ENCODE results near the gene GCSH.
"Not testable (repeated sequence)": the region's sequence is repeated elsewhere in the genome, so short reads cannot be mapped to it uniquely, and the experiment has no call there.

GCSH gene

GRCh38 chr16:81095953-81096714 lies at the start of gene GCSH:
Gene GCSH, minus strand, starts transcription at chr16:81096395. Its CDS starts 117 bp downstream, at chr16:81096278.
- peak; percentile 99 for DNase-seq (ENCODE audit: extremely low read depth in 1 of 2, low read depth in 1 of 2)

DNA sequence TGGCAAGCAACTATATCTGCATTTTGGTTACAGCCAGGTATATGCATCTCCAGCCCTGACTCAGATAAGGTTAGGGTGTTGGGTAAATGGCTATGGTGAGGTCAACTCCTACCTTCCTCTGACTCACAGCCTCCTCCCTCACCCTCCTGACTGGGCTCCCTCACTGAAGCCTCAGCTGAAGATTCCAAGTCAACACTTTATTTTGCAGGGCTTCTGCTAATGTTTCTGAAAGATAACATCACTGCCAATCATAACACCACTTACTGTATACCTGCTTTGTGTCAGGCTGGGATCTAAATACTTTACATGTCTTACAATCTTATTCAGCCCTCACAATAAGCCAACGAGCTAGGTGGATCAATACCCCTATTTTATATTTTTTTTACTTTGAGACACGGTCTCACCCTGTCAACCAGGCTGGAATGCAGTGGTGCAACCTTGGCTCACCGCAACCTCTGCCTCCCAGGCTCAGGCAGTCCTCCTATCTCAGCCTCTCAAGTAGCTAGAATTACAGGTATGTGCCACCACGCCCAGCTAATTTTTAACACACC lies 47.8 kb upstream of the GCSH start:
- no peak for DNase-seq (ENCODE audit: extremely low read depth in 1 of 2, low read depth in 1 of 2)

GRCh38 chr16:81142864-81143263 lies 46.7 kb upstream of the GCSH start:
- DNase-seq (ENCODE audit: extremely low read depth in 1 of 2, low read depth in 1 of 2) = no peak

DNA sequence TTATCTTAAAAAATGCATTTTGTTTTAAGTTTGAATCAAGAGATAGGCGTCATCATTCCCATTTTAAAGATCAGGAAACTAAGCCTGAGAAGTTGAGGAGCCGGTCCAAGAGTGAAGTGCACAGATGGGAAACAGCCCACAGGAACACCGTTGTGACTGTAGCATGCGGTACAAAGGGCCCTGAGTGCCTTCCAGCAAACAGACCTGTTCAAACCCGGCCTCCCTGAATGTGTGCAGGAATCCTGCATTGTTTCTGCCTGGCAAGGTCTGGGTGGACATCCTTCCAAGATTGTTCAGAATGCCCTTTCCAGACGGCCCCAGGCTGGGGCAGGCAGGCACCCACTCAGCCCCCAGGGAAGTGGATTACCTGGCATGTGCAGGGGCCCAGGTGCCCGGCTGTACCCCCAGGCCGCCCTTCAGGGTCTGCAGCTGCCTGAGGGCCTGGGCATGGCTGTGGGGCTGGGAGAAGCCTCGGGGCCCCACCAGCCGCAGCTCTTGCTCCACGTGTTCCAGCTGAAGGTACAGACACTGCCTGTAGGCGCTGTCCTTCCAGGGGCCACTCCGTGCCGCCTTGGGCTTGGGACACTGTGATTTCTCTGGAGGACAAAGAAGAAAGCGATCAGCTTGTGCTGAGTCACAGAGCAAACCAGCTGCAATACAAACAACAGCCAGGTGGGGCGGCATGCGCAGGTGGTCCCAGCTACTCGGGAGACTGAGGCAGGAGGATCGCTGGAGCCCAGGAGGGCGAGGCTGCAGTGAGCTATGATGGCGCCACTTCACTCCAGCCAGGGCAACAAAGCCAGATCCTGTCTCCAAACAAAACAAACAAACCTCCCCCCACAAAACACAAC lies 45.0 kb upstream of the GCSH start:
- peak in 1 of 2 donors; percentile 3 for DNase-seq (ENCODE audit: extremely low read depth in 1 of 2, low read depth in 1 of 2)

DNA sequence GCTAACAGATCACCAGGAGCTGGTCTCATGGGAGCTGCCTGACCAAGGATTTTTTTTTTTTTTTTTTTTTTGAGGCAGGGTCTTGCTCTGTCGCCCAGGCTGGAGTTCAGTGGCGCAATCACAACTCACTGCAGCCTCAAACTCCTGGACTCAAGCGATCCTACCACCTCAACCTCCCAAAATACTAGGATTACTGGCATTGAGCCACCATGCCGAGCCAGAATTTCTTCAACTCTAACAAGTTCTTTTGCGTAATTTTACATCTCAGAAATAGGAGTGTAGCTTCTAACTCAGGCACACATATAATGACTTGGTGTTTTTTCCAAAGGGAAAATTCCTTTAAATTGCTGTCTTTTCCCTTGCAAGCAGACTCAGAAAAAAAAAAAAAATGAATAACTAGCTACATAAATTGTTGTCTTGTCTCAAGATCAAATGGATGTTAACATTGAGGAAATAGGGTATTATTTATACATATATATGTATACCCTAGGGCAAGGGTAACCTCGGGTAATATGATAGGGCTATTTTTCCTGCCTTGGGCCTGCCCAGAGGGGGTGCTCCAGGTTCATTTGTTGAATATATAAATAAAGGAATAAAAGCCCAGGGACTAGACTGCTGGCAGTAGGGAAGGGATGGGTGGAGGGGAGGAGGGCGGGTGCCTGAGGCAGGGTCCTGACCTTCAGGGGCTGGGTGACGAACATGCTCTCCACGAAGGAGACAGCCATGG lies 42.8 kb upstream of the GCSH start:
- no peak for DNase-seq (ENCODE audit: extremely low read depth in 1 of 2, low read depth in 1 of 2)

DNA sequence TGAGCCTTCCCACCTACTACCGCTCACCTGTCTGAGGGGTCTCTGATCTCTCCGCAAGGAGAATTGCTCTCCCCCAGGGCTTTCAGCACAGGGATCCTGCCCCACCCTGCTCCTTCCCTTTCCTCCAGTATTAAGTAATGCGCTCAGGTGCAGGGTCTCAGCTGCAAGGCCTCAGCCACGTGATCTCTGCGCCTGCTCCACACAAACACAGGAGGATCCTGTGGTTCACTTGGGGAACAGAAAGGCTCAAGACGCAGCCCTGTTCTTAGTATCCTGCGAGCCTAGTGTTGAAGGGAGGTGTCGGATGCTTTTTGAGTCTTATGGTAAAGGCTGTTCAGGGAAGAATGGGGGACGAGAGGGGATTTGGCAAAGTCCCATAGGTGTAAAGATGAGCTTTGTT lies 41.6 kb upstream of the GCSH start:
- no peak for DNase-seq (ENCODE audit: extremely low read depth in 1 of 2, low read depth in 1 of 2)

GRCh38 chr16:81136390-81137335 lies 40.5 kb upstream of the GCSH start:
- no peak for DNase-seq (ENCODE audit: extremely low read depth in 1 of 2, low read depth in 1 of 2)

- DNase-seq (ENCODE audit: extremely low read depth in 1 of 2, low read depth in 1 of 2) = no peak
These were observed 33.9 kb upstream of the GCSH start for GRCh38 chr16:81130126-81130525.

DNA sequence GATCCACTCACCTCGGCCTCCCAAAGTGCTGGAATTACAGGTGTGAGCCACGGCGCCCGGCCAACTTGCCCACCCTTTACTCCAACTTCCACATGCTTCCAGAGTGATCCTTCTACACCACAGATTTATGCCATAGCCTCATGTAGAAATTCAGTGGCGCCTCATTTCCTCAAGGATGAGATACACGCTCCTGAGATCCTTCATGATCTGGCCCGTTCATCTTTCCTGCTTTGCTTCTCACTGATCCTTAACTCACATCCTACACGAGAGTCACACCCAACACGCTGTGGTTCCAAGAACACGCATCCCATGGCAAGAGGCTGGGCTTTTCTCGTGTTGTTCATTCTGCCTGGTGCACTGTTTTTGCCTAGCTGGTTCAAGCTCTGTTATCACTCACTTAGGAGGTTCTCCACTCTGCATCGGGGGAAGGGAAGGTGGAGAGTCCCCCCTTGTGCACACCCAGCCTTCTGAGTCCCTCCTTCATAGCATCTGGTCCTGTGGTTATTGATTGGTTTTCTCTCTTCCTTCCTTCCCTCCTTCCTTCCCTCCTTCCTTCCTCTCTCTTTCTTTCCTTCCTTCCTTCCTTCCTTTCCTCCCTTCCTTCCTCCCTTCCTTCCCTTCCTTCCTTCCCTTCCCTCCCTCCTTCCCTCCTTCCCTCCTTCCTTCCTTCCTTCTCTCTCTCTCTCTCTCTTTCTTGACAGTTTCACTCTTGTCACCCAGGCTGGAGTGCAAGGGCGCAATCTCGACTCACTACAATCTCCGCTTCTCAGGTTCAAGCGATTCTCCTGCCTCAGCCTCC lies 32.7 kb upstream of the GCSH start:
- no peak for DNase-seq (ENCODE audit: extremely low read depth in 1 of 2, low read depth in 1 of 2)

- DNase-seq (ENCODE audit: extremely low read depth in 1 of 2, low read depth in 1 of 2) = no peak
These were observed 30.9 kb upstream of the GCSH start for GRCh38 chr16:81127051-81127450.

DNA sequence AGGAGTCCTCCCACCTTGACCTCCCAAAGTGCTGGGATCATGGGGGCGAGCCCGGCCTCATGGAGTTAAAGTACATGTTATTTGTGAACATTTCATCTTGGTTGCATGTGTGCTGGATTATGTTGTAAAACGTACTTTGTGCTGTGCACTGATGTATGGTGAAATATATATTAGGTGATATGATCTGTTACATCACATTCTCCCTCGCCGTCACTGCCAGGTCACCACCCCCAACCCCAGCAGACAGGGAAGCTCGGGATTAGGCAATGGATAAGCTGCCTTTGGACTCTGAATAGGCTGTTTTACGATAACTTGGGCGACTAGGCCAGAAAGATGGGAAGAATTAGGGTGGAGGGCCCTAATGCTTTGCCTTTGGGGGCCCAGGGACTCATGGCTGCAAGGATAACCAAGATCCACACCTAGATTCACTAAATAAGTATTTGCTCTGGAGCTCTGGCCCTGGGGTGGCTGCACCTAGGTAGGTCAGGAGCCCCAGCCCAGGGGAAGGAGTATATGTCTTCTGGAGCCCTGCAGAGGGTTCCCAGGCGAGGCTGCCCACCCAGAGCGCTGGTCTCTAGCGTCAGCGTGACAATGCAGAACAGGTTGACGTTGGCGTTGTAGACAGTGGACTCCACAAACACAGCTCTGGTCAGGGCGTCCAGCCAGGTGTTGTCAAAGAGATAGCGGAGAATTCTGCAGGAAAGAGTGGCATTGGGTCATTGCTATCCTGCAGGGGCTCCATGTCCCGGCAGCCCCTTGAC lies 27.1 kb upstream of the GCSH start:
- DNase-seq (ENCODE audit: extremely low read depth in 1 of 2, low read depth in 1 of 2) = no peak

DNA sequence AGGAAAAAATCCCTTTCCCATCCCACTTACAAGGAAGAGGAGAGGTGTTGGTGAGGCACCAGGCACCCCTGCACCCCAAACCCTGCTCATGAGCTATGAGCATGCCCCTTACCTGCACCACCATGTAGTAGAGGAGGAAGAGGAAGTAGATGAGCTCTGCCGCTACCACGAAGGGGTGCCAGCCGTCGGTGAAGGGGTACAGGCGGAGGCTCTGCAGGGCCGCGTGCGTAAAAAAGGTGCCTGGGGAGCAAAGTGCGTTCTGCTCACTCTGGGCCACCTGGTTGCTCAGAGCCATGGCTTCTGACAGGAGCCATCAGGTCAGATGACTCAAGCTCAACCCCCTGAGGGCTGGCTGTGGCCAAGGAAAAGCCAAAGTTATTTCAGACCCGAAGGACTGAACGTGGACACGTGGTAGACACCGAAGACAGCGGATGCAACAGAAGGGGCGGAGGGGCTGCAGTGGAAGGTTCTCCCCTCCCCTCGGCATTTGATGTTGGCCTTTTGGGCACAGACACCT lies 25.3 kb upstream of the GCSH start:
- no peak for DNase-seq (ENCODE audit: extremely low read depth in 1 of 2, low read depth in 1 of 2)

GRCh38 chr16:81117436-81117835 lies 21.2 kb upstream of the GCSH start:
- DNase-seq (ENCODE audit: extremely low read depth in 1 of 2, low read depth in 1 of 2) = no peak

GRCh38 chr16:81116285-81116684 lies 20.1 kb upstream of the GCSH start:
- DNase-seq (ENCODE audit: extremely low read depth in 1 of 2, low read depth in 1 of 2) = no peak

DNA sequence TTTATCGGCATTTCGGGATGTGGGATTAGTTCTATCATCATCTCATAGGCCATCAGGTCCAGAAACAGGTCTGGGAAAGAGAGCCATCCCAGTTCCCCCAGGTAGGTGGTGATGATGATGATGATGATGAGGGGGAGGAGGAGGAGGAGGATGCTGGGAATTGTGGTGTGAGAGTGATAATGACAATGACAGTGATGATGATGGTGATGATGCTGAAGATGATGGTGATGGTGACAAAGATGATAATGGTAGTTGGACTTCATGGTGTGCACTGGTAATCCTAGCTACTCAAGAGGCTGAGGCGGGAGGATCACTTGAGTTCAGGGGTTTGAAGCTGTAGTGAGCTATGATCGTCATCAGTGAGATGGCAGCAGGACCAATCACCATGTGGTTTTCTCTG lies 16.3 kb upstream of the GCSH start:
- DNase-seq (ENCODE audit: extremely low read depth in 1 of 2, low read depth in 1 of 2) = no peak

DNA sequence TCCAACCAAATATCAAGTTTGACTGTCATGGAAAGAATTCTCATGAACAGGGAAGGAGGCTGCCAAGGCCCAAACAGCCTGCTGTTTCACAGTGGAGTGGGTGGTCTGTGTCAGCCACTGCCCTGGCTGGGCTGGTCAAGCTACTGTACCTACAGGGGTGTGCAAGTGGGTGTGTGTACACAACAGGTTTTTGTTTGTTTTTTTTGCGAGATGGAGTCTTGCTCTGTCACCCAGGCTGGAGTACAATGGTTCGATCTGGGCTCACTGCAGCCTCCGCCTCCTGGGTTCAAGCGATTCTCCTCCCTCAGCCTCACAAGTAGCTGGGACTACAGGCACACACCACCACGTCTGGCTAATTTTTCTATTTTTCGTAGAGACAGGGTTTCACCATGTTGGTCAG lies 13.1 kb upstream of the GCSH start:
- not testable (repeated sequence) for DNase-seq (ENCODE audit: extremely low read depth in 1 of 2, low read depth in 1 of 2)

DNA sequence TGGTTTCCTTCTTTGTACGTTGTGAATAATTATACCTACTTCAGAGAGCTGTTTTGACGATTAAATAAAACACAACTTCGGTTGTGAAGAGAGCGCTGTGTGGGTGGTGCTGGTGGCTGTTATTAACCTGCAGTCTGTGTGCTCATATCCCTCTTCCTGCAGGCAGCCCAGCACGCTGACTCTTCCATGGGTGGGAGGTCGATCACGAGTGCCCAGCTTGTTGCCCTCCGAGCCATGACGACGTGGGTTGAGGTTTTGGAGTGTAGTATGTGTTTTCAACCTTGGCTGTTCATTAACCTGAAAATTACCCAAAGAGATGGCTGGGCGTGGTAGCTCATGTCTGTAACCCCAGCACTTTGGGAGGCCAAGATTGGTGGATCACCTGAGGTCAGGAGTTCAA lies 11.3 kb upstream of the GCSH start:
- DNase-seq (ENCODE audit: extremely low read depth in 1 of 2, low read depth in 1 of 2) = no peak

DNA sequence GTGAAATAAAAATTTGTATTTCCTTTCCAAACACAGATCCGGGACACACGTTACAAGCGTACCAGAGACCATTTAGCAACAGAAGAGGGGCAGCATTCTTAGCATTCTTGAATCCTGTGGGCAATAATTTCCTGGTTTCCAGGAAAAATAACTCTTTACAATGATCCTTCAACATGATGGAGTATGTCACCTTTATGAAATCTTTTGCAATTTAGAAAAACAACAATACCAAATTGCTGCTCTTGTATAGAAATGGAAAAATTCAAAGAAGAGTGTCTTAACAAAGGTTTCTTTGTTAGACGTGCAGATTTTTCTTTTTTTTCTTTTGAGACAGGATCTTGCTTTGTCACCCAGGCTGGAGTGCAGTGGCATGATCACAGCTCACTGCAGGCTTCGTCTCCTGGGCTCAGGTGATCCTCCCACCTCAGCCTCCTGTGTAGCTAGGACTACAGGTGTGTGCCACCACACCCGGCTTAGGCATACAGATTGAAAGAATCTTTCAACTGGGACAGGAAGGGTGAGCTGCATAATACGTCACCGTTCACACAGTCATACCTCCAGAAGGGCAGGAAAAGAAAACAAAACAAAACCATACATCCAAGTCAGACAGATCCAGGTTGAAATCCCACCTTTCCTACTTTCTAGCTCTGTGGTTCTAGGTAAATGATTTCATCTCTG lies 10.8 kb upstream of the GCSH start:
- no peak for DNase-seq (ENCODE audit: extremely low read depth in 1 of 2, low read depth in 1 of 2)

Measured in stimulated activated CD8-positive, alpha-beta memory T cell treated with anti-CD3 and anti-CD28 coated beads, Interleukin-7, amount 100 ng/mL, for 48 hours (primary cell).